HTR-8/SVneo (cell line): ENCODE measurements around the gene SLC41A1.
"Not testable (repeated sequence)": the region's sequence is repeated elsewhere in the genome, so short reads cannot be mapped to it uniquely, and the experiment has no call there.

Experiments used
- DNase-seq: peaks from one replicate; pipeline ENCODE4 v3.0.0; 2011; ENCODE audit warnings: low spot score, mixed read lengths; ENCODE audit not compliant: insufficient read length
- FAIRE-seq: peaks from 2 replicates; lab custom pipeline; 2011; peaks lifted over from hg19 to GRCh38; lab: Jason Lieb, UNC

SLC41A1 gene

DNA sequence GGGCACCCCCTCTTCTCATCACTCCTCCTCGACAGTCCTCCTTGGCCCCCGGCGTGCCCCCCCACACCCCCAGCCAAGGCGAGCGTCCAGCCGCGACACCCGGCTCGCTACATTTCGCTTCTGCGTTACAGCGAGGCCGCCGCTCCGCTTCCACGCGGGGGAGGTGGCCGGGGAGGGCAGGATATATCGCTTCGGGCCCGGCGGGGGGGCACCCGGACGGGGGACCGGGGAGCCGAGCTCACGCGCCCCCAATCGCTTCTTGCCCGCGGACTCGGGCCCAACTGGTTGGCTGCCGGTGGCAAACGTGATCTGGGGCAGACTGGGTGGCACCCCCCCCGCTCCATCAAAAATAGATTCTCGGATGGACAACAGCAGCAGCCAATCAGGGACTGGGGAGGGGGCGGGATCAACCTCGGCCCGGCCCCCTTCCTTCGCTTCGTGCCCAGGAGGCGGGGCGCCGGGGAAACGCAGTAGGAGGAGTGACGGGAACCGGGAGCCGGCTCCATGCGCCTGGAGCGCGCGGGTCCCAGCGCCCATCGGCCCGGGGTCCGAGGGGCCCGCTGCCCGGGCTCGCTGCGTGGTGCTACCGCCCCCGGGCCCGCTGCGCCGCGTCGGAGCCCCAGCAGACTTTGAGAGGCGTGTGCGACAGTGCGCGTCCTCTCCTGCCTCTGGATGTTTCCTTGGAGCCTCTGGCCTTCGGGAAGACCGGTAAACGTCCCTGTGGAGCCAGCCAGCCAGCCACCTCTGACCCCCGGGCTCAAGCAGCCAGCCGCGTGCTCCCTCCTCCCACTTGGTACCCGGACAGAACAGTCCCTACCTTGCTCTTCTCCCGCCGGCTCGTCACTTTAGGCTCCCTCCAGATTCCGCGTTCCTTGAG, at the start of gene SLC41A1:
SLC41A1 (minus strand) TSS at position 321 of the 877 bp plus-strand sequence. CDS start 2,757 bp downstream, outside the sequence.
- DNase-seq (peak; percentile 96), FAIRE-seq (peak; percentile 86)

GRCh38 chr1:205861540-205861939, 48.5 kb upstream of the SLC41A1 start:
- no peak for FAIRE-seq
- DNase-seq = no peak

DNA sequence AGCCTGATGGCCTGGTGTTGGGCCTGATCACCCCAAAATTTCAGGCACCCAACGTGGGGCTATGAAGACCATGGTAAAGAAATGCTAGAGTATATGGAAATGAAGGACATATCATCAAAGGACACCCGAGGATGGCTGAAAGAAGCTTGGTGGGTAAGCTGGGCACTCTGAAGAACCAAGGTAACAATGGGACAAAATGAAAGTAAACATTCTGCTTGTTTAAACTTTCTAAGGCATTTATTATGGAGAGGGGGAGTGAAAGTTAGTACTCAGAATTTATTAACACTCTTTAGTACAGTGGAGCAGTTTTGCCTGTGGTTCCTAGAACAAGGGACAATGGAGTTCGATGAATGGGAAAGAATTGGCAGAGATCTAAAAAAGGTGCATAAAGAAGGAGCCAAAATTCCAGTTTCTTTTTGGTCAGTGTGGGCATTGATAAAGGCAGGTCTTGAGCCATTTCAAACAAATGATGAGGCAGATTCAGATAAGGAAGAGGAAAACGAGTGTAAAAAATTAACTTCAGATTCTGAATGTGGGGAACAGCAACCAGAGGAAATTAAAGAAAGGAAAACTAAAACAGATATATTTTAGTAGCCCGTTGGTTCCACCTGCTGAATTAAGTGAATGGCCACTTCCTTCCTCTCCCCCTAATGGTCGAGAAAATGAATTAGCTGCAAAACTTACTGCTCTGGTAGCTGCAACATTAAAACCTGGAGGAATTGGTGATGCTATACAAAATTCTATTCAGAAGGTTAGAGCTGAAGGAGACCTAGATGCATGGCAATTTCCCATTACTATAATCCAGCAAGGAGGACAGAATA, 45.4 kb upstream of the SLC41A1 start:
- no peak for FAIRE-seq

DNA sequence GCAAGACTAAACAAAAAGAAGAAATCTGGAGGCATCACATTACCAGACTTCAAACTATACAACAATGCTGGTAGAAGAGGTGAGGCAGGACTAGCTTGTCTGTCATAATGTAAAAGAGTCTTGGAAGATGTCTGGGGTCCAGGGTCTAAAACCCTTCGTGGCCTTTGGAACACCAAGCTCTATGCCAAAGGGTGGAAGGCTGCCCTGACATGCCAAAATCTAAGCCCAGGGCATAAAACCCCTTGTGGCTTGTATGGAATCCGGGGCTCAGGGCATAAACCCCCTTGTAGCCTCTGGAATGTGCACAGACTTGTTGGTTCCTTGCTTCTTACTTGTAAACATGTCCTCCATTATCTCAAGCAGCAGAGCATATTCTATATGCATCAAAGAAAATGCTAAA, 44.5 kb upstream of the SLC41A1 start:
- not testable (repeated sequence) for DNase-seq, FAIRE-seq

More for the DNA sequence above, 45.4 kb upstream of the SLC41A1 start:
- DNase-seq = no peak

DNA sequence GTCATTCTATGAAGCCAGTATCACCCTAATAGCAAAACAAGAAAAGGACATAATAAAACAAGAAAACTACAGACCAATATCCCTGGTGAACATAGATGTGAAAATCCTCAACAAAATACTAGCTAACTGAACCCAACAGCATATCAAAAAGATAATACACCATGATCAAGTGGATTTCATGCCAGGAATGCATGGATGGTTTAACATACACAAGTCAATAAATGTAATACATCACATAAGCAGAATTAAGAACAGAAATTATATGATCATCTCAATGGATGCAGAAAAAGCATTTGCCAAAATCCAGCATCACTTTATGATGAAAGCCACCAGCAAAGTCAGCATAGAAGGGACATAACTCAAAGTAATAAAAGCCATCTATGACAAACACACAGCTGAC, 43.4 kb upstream of the SLC41A1 start:
- no peak for FAIRE-seq

GRCh38 chr1:205852969-205853368, 40.0 kb upstream of the SLC41A1 start:
- DNase-seq (no peak), FAIRE-seq (no peak)

More for the DNA sequence above, 43.4 kb upstream of the SLC41A1 start:
- DNase-seq = no peak

DNA sequence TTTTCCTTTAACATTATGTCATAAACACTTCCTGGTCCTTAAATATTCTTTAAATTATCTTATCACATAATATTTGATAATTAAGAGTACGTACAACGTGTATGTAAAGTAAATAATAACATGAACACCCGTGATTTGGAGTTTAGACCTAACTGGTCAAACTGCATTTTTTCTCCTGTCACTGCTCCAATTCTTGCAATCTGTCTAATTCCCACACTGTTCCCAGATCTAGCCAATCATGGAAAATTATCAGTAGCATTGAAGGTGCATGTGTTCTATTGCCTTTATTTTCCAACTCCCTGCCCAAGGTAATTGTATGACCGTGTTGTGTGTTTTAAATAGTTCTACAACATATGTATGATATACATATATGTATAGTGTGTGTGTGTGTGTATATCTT, 39.0 kb upstream of the SLC41A1 start:
- DNase-seq (no peak), FAIRE-seq (no peak)

DNA sequence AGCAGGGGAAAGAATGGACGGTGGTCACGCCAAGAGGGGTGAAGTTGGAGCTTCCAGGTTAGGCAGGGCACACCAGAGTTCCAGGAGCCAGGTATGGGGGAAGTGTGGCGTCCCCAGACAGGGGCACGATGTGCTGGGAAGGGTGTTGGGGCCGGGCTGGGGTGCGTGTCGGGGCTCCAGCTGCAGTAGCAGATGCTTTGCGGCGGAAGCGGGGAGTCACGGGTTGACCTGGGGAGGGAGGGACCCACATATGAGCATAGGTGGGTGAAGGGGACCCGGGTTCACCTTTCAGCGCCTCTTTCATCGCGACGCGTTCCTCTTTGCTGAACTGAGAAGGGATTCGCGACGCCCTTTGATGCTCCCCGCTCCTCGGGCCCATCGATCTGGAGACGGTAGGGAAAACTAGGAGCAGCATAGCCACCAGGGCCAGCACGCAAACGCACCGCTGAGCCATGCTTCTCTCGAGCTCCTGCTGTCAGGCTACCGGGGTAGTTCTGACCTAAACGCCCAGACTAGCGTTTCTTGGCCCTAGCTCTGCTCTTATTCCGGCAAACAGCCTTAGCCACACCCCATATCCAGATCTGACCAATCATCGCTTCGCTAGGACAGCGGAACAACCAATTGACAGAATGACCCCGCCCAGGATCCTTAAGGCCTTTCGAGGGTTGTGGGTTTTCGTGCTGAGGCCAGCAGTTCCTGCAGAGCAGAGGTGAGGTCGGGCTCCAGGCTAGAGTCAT, 36.8 kb upstream of the SLC41A1 start, which contains the start of gene PM20D1:
PM20D1 (minus strand) TSS at position 514 of the 737 bp plus-strand sequence; CDS start at position 454, 60 bp downstream.
- DNase-seq = no peak
- FAIRE-seq = no peak

DNA sequence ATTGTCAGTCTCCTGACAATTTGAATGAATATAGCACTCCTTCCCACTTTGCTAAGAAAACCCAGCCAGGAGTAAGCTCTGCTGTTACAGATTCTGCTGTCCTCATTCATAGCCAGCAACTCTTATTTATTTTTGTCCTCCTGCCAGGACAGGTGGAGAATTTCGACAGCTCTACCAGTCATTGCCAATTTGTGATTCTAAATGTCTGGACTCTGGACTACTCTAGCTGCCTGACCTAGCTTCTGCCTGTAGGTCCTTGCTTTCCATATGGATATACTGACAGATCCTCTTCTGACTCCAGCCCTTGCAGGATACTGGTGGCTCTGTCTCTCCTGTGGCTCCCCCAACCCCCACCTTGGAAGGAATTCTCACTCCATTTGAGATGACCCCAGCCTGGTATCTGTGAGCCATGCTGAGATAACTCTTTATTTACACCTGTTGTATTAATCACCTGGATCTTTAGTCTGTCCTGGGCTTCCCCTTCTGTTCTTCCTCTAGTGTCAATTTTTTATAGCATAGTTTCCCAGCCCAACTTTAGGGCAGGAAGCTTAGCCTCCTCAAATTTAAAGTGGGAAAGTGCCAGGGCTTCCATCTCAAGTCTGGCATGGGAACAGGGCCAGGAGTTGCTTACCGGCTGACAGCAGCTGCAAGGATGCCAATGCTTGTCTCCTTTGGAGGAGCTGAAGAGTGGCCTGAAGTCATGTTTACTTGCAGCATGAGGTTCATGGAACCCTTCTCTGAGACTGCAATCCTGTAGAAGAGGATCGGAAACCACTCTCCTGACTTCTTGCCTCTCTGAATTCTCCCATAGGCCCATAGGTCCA, 30.2 kb upstream of the SLC41A1 start:
- FAIRE-seq (no peak), DNase-seq (no peak)

GRCh38 chr1:205842229-205842628, 29.2 kb upstream of the SLC41A1 start:
- FAIRE-seq = no peak

DNA sequence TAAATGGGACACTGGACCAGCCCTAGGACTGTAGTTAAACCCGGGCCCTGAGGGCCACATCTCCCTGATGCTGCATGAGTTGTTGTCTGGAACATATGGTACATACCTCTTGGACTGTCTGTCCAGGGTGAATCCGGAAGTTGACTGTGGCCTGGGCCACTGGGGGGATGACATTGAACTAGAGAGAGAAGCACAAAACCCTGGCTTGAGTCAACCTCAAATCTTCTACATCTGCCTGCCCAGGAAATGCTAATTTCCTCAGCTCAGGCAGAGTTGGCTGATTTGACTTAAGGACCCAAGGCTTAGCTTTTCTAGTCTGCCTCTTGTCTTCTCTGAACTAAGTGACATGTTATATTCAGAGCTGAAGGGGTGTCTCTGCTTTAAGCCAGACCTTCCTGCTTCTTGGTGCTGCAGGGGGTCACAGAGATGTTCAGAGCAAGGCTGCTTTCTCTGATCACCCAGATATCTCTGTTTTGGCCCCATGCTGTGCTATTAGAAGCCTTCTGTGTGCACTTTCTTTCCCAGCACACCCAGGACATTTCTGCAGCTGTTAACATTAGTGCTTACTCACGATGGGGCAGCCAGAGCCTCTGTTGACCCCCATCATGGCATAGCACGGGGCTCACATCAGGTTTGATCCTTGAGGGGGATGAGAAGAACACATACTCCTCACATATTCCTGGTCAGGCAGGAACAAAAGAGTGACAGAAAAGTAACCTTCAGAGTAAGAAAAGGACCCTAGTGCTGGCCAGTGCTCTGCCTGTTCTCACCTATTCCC, 27.3 kb upstream of the SLC41A1 start:
- no peak for DNase-seq
- no peak for FAIRE-seq

More at GRCh38 chr1:205842229-205842628, 29.2 kb upstream of the SLC41A1 start:
- DNase-seq = no peak

GRCh38 chr1:205837382-205837970, 24.5 kb upstream of the SLC41A1 start:
- FAIRE-seq = no peak
- no peak for DNase-seq

DNA sequence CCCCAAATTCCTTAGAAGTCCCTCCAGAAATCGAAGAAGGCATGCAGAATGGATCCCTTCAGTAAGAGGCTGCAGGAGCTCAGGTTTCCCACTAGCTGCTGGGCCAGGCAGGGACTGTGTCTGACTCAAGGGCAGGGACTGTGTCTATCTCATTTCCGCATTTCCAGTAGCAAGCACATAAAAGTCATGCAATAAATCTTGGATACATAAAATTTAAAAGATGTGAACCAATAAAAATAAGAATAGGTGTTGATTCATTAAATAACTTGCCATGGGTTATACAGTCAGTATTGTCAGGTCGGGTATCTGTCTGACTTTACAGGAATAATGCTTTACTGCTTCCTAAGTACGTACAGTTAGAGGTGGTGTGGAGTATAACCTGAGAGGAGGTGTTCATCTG, 21.8 kb upstream of the SLC41A1 start:
- DNase-seq (no peak), FAIRE-seq (no peak)

DNA sequence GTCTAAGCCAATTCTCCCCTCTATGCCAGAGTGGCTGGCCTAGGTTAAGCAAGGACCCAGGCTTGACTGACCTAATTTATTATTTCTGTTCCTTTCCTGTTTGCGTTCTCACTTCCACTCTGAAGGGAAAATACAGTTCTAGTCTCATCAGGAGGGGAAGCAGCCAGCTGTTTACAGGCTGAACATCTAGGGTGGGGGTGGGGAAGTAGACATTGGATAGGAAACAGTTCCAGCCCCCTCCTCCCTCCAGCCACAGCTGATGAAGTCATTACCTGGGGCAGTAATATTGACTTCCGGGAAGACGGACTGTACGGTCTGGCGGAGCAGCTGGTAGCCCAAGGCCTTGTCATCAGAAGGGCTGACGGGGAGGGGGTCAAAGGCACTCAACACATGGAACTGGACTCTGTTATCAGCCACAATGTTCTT, 19.3 kb upstream of the SLC41A1 start:
- no peak for DNase-seq
- FAIRE-seq = no peak

GRCh38 chr1:205827623-205828022, 14.6 kb upstream of the SLC41A1 start:
- no peak for DNase-seq
- FAIRE-seq = no peak

- DNase-seq = no peak
- no peak for FAIRE-seq
Measured at GRCh38 chr1:205826995-205827394, 14.0 kb upstream of the SLC41A1 start.

GRCh38 chr1:205826016-205826806, 13.2 kb upstream of the SLC41A1 start:
- DNase-seq (no peak), FAIRE-seq (no peak)
